GM12872 (cell line): ENCODE measurements around the gene CYB5A.

Experiments used
- TF ChIP-seq, protein P1 (sequence below): IDR thresholded peaks from 3 replicates; pipeline ENCODE4 v1.5.1; 2011; ENCODE audit warnings: low read depth, mild to moderate bottlenecking, low read length, moderate library complexity; ENCODE audit not compliant: insufficient read depth

CYB5A gene

GRCh38 chr18:74291771-74292540 lies at the start of gene CYB5A:
CYB5A (minus strand) TSS chr18:74291963; CDS start chr18:74291875, 88 bp downstream.
- TF ChIP-seq, protein P1, sequence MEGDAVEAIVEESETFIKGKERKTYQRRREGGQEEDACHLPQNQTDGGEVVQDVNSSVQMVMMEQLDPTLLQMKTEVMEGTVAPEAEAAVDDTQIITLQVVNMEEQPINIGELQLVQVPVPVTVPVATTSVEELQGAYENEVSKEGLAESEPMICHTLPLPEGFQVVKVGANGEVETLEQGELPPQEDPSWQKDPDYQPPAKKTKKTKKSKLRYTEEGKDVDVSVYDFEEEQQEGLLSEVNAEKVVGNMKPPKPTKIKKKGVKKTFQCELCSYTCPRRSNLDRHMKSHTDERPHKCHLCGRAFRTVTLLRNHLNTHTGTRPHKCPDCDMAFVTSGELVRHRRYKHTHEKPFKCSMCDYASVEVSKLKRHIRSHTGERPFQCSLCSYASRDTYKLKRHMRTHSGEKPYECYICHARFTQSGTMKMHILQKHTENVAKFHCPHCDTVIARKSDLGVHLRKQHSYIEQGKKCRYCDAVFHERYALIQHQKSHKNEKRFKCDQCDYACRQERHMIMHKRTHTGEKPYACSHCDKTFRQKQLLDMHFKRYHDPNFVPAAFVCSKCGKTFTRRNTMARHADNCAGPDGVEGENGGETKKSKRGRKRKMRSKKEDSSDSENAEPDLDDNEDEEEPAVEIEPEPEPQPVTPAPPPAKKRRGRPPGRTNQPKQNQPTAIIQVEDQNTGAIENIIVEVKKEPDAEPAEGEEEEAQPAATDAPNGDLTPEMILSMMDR, result no peak; the same call in 2 of the 3 replicates

DNA sequence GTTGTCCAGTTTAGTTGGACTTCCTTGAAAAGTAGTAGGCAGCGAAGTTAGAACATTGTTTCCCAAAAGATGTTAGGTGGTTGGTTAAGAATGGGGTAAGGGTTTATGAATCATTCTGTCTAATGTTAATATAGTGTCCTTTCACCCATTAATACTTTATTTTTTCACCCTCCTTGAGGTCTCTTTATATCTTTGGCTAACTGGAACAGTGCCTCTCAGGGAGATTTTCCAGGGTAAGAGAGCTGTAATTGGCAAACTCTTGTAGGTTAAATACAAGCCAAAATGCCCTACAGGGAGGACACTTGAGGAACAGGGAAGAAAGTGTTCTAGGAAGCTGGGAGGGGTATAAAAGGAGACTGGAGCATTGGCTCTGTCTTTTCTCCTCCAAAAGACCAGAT lies 46.1 kb upstream of the CYB5A start:
- TF ChIP-seq, protein P1, result no peak

GRCh38 chr18:74337155-74337911 lies 45.6 kb upstream of the CYB5A start:
- TF ChIP-seq, protein P1, result no peak

GRCh38 chr18:74336656-74337055 lies 44.9 kb upstream of the CYB5A start:
- TF ChIP-seq, protein P1, result no peak

DNA sequence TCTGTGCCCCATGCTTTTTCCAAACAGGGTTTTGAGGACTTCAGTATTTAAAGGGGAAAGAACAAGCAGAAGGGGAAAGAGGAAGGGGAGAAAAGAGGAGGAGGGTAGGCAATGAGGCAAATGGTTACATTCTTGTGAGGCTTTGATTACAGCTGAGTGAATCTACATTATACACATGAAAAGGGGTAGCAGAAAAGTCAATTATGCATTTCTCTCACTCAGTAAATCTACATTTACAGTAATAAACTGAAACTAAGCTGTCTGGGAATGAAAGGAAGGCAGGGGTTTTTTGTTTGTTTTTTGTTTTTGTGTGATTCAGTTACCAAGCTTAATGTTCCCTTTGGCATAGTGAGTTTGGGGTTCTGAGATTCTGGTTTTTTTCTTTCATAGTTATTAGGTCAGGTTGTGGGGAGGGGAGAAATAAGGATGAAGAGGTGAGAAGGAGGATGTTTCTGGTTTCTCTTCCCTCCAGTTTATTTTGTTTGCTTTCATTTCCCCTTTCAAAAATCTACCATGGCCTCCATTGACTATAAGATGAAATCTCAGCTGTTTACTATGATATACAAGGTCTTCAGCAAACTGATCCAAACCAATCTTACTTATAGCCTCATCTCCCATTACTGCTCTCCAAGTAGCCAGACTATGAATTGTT lies 42.6 kb upstream of the CYB5A start:
- TF ChIP-seq, protein P1, result no peak

DNA sequence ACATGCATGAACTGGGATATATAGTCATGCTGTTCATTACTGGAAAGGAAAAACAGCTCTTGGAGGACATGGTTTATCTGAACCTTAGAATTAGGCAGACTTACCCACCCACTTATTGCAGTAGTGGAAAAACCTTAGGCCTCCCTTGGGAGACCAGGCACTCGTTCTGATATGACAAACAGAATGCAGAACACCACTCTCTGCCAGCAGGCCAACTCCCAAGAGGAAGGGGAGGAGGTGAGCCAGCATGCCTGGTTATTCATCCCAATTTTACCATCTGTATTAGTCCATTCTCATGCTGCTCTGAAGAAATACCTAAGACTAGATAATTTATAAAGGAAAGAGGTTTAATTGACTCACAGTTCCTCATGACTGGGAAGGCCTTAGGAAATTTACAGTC lies 41.3 kb upstream of the CYB5A start:
- TF ChIP-seq, protein P1, result no peak

- TF ChIP-seq, protein P1, result peak; percentile 42; the same call in 2 of the 3 replicates
These were observed 39.6 kb upstream of the CYB5A start for GRCh38 chr18:74331404-74331803.
